B cell (primary cell): ENCODE results near the gene CDH16. TPM values are rescaled to one million over a fixed set of nuclear protein-coding genes. Genes with fewer than 3 reads are reported as not detected.

Source experiments
- ATAC-seq: fragments of 200-7000 bp; cut with Tn5 transposase; one replicate; pipeline ENCODE4 v1.10.0; 2021; ENCODE audit warnings: low read depth, mild to moderate bottlenecking, moderate number of reproducible peaks, moderate library complexity
- CTCF ChIA-PET: fragments of 350-600 bp; sonication (Branson Sonifier 250); formaldehyde crosslinking; loops from one replicate; lab custom pipeline; 2021; ENCODE audit warnings: antibody characterized with exemption, inconsistent platforms; lab: Charles Lee
- POLR2A ChIA-PET: fragments of 350-600 bp; sonication (Branson Sonifier 250); formaldehyde crosslinking; loops from one replicate; lab custom pipeline; 2021; ENCODE audit warnings: antibody characterized with exemption; lab: Charles Lee
- DNase-seq: peaks from one replicate; pipeline ENCODE4 v3.0.0; 2013
- H2AFZ ChIP-seq: 2 replicates; pipeline ENCODE4 v1.6.1; 2012; ENCODE audit warnings: mild to moderate bottlenecking, low read depth, low read length; ENCODE audit not compliant: insufficient read depth, poor library complexity, severe bottlenecking
- H3K27ac ChIP-seq, 2 donors: 1 replicate in 1 of 2; 2 replicates in 1 of 2; pipeline ENCODE4 v1.5.1; 2012 to 2013; ENCODE audit warnings: low read length in 2 of 2, mild to moderate bottlenecking in 2 of 2, moderate library complexity in 1 of 2
- H3K27me3 ChIP-seq, 4 experiments: fragments of 200-600 bp in 1 of 4; sonication (generic) in 1 of 4; replicated peaks in 1 of 4; 1 replicate in 2 of 4; 2 replicates in 2 of 4; pipeline versions ENCODE4 v1.6.1 to v1.7.0; 2013 to 2016; ENCODE audit warnings: low read length in 3 of 4, mild to moderate bottlenecking in 2 of 4, mixed read lengths in 1 of 4, moderate library complexity in 1 of 4; ENCODE audit not compliant: insufficient read depth in 4 of 4, control insufficient read depth in 3 of 4; ENCODE audit errors: control extremely low read depth in 1 of 4
- H3K36me3 ChIP-seq, 2 experiments: replicated peaks in 1 of 2; 1 replicate in 1 of 2; 2 replicates in 1 of 2; pipeline versions ENCODE4 v1.6.1 to v1.7.1; 2013; ENCODE audit warnings: low read length in 1 of 2; ENCODE audit not compliant: insufficient read depth in 2 of 2, control insufficient read depth in 1 of 2; ENCODE audit errors: control extremely low read depth in 1 of 2, extremely low read depth in 1 of 2
- H3K4me1 ChIP-seq, 2 donors: fragments of 200-600 bp in 1 of 2; sonication (generic) in 1 of 2; 1 replicate in 1 of 2; 2 replicates in 1 of 2; pipeline versions ENCODE4 v1.5.1 to v1.6.1; 2013 to 2017; ENCODE audit warnings: low read length in 2 of 2; ENCODE audit not compliant: control insufficient read depth in 2 of 2, insufficient read depth in 2 of 2
- H3K4me2 ChIP-seq: replicated peaks from 2 replicates; pipeline ENCODE3; 2012; ENCODE audit warnings: mild to moderate bottlenecking, low read depth, low read length; ENCODE audit not compliant: poor library complexity, severe bottlenecking
- H3K4me3 ChIP-seq, 5 experiments: fragments of 200-600 bp in 1 of 5; sonication (generic) in 1 of 5; 1 replicate in 3 of 5; 2 replicates in 2 of 5; pipeline versions ENCODE4 v1.5.1 to v1.7.0; 2011 to 2016; ENCODE audit warnings: low read length in 4 of 5, mild to moderate bottlenecking in 4 of 5, low read depth in 2 of 5, control low read depth in 1 of 5, moderate library complexity in 1 of 5; ENCODE audit not compliant: insufficient read depth in 1 of 5; ENCODE audit errors: control extremely low read depth in 1 of 5, extremely low read depth in 1 of 5
- H3K79me2 ChIP-seq: fragments of 200-600 bp; sonication (generic); one replicate; pipeline ENCODE4 v1.6.0; 2016; ENCODE audit warnings: low read length; ENCODE audit not compliant: control insufficient read depth, insufficient read depth
- H3K9ac ChIP-seq: fragments of 200-600 bp; sonication (generic); 2 replicates; pipeline ENCODE4 v1.6.1; 2017; ENCODE audit warnings: mild to moderate bottlenecking, low read length, moderate library complexity
- H3K9me3 ChIP-seq, 3 donors: one replicate each; pipeline versions ENCODE4 v1.6.1 to v1.7.1; 2013; ENCODE audit warnings: low read length in 2 of 3; ENCODE audit not compliant: control insufficient read depth in 2 of 3, insufficient read depth in 1 of 3; ENCODE audit errors: control extremely low read depth in 1 of 3
- H4K20me1 ChIP-seq: 2 replicates; pipeline ENCODE4 v1.6.0; 2012; ENCODE audit warnings: mild to moderate bottlenecking, low read length; ENCODE audit not compliant: insufficient read depth, control insufficient read depth, poor library complexity, severe bottlenecking
- H3K27ac Mint-ChIP-seq: one replicate; pipeline ENCODE4 v1.8.0; 2021; ENCODE audit warnings: mixed read lengths
- H3K27me3 Mint-ChIP-seq: one replicate; pipeline ENCODE4 v1.8.0; 2021; ENCODE audit warnings: mixed read lengths
- H3K4me1 Mint-ChIP-seq: one replicate; pipeline ENCODE4 v1.8.0; 2021; ENCODE audit warnings: mixed read lengths
- H3K4me3 Mint-ChIP-seq: one replicate; pipeline ENCODE4 v1.8.0; 2021; ENCODE audit warnings: mixed read lengths
- H3K9me3 Mint-ChIP-seq: one replicate; pipeline ENCODE4 v1.8.0; 2022; ENCODE audit warnings: mixed read lengths; ENCODE audit not compliant: insufficient read depth
- EZH2 ChIP-seq: IDR thresholded peaks from 2 replicates; pipeline ENCODE4 v1.6.1; 2012; ENCODE audit warnings: borderline replicate concordance, low read depth, mild to moderate bottlenecking, moderate library complexity, low read length; ENCODE audit not compliant: insufficient read depth, poor library complexity, severe bottlenecking
- WGBS: methylation state at CpG from one replicate; pipeline ENCODE4 v1.1.5; 2013; ENCODE audit warnings: missing lambda C conversion rate; ENCODE audit not compliant: insufficient coverage; 5-methylcytosine and 5-hydroxymethylcytosine counted together
- intact Hi-C: fragments of 100-400 bp; cut with micrococcal nuclease; formaldehyde crosslinking; loops from one replicate; pipeline ENCODE4 v1.10.0; 2022
- polyA plus RNA-seq: library from polyadenylated mRNA; depleted of rRNA; stranded (reverse); fragments of >200 nt; gene quantifications from 2 replicates; pipeline ENCODE4 v1.2.3, GENCODE V29; 2012
- total RNA-seq, 2 donors: library from RNA; stranded (reverse); fragments of 120-200 nt in 1 of 2; gene quantifications; 1 replicate in 1 of 2; 2 replicates in 1 of 2; pipeline versions ENCODE4 v1.2.3 to v1.2.4, GENCODE V29; 2013 to 2022
- TF ChIP-seq, protein P1 (sequence below): fragments of 200-600 bp; IDR thresholded peaks from one replicate; pipeline ENCODE4 v1.8.0; 2022; ENCODE audit warnings: antibody characterized with exemption, mild to moderate bottlenecking

Gene CDH16
- total and polyA plus RNA-seq, 2 donors (not counting 1 experiment from before 2014, with no cell fraction given) = not detected

DNA sequence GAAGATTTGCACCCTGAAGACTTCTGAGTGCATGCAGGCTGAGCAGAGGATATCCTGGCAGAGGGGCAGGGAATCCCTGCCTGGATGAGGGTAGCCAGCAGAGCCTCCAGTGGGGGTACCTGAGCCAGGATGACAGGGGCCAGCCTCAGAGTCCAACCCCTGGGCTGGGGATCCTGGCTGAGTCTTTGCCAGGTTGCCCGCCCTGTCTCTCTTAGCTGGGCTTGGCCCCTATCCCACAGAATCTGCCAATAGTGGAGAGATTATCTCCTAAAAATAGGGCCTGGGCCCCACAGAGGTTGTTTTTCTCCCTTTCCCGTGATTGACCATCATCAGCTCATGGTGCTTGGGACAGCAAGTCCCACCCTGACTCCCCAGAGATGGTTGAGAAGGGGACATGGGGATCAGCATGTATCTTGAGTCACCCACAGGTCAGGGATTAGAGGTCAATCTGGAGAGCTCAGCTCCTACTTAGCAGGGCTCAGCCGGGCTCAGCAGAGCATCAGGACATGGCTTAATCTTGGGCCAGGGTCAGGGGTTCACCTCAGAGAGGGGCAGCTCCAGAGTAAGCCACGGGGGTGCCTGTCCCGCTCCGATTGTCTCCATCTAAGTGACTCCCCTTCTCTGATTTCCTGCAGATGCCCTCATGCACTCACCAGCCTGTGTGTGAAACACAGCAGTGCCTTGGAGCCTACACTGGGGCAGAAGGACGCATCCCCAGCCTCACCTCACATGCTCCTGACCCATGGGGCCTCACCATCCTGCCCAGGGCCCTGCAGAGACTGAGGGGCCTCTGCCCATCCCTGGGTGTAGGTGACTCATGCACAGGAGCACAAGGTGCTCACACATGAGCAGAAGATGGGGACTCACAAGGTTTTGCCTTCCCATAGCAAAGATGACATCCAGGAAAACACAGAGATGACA, 11.5 kb downstream of the CDH16 start:
- Mint-ChIP-seq H3K4me3 (no peak overlapping the region), H3K4me1 (no peaks in the 10 kb centered on the region), H3K27me3 (no peaks in the 10 kb centered on the region), H3K9me3 (no peaks in the 10 kb centered on the region), H3K27ac (no peak overlapping the region)
- H3K79me2 ChIP-seq = no peaks in the 10 kb centered on the region
- H3K4me1 ChIP-seq = no peaks in the 10 kb centered on the region
- DNase-seq = no peak
- H3K4me2 ChIP-seq = no peak overlapping the region
- no peaks in the 10 kb centered on the region for H4K20me1 ChIP-seq
- ATAC-seq = no peak
- no peak for TF ChIP-seq EZH2
- TF ChIP-seq, protein P1, sequence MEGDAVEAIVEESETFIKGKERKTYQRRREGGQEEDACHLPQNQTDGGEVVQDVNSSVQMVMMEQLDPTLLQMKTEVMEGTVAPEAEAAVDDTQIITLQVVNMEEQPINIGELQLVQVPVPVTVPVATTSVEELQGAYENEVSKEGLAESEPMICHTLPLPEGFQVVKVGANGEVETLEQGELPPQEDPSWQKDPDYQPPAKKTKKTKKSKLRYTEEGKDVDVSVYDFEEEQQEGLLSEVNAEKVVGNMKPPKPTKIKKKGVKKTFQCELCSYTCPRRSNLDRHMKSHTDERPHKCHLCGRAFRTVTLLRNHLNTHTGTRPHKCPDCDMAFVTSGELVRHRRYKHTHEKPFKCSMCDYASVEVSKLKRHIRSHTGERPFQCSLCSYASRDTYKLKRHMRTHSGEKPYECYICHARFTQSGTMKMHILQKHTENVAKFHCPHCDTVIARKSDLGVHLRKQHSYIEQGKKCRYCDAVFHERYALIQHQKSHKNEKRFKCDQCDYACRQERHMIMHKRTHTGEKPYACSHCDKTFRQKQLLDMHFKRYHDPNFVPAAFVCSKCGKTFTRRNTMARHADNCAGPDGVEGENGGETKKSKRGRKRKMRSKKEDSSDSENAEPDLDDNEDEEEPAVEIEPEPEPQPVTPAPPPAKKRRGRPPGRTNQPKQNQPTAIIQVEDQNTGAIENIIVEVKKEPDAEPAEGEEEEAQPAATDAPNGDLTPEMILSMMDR = no peak
- H3K27ac ChIP-seq = no peak overlapping the region
- no peak overlapping the region for H3K9ac ChIP-seq
- no peaks in the 10 kb centered on the region for H3K27me3 ChIP-seq
- WGBS = 83% methylated on average over 6 of the region's 7 CpGs
- no peaks in the 10 kb centered on the region for H3K9me3 ChIP-seq
- H2AFZ ChIP-seq = no peak overlapping the region
- CTCF ChIA-PET = interaction anchor here (0.7 kb wide), 1 partner anchor 11 kb away, joined by 3 read pairs; no protein-coding TSS in a partner anchor
- no peaks in the 10 kb centered on the region for H3K36me3 ChIP-seq
- no peak overlapping the region for H3K4me3 ChIP-seq
- POLR2A ChIA-PET = no interaction called here
- intact Hi-C loops = no loop called here
